ENCODE data around the gene SNAPC5.
A peak's percentile ranks its signal among the peaks of the same experiment; 100 is the strongest.
"Not testable (repeated sequence)": the region's sequence is repeated elsewhere in the genome, so short reads cannot be mapped to it uniquely, and the experiment has no call there.

Gene SNAPC5

DNA sequence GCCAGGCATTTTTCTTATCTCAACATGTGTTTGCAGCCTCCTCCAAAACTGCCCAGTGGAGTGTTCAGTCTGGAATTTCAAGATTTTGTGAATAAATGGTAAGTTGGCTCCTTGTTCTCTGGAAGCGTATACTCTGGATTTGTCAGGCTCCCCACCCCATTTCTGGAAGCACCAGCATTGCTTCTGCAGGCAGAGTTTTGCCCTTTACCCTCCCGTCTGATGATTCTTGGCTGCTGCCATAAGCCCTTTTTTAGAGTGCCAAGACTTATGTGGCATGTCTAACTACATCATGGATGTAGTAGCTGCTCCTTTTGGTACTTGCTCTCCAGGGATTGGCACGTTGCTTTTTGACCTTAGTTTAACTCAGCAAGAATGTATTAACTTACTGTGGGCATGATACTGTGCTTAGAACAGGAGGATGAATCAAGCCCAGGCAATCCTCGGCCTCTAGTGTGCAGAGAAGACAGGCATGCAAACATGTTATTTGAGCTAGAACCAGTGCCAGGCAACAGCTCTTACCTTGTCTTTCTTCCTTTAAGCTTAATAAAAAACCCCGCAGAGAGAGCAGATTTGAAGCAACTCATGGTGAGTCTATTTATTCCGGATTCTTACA lies 8.3 kb downstream of the SNAPC5 start:
- no peak for DNase-seq

DNA sequence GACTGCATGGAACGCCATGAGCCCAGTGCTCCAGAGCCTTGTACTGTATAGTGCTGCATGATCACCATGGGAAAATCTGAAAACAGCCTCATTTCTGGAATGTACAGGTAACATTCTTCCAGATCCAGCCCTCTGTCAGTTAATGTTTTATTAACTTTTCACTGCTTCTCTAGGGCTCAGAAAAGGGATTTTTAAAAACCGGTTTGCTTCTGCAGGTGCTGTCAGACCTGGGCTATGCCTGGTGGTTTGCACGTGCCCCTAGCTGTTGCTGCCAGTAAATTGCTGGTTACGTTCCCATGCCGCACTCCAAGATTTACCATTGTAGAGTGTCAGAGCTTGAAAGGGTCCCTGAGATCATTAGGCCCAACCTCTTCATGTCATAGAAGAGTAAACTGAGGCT lies 9.0 kb downstream of the SNAPC5 start:
- DNase-seq = no peak

GRCh38 chr15:66486887-66487286 lies 10.7 kb downstream of the SNAPC5 start:
- DNase-seq = no peak

DNA sequence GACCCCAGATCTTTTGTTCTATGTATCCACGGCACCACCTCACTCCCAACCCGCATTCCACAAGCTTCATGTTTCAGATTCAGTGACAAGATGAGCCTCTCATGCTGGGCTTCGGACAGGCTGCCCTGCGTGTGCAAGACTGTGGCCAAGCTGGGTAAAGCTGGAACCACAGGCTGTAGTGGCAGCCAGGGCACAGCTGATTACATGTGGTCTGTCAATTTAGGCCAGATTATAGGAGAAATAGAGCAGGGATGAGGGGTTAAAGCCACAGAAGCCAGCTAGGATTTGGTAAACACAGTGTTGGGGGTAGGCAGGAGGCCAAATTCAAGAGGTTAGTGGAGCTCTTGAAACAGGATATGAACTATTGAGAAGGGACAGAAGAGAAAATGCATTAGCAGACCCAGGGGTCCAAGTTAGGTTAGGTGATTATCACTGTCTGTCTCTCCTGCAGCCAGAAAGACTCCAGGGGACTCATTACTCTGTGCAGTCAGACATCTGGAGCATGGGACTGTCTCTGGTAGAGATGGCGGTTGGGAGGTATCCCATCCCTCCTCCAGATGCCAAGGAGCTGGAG lies 12.9 kb downstream of the SNAPC5 start:
- DNase-seq = no peak

DNA sequence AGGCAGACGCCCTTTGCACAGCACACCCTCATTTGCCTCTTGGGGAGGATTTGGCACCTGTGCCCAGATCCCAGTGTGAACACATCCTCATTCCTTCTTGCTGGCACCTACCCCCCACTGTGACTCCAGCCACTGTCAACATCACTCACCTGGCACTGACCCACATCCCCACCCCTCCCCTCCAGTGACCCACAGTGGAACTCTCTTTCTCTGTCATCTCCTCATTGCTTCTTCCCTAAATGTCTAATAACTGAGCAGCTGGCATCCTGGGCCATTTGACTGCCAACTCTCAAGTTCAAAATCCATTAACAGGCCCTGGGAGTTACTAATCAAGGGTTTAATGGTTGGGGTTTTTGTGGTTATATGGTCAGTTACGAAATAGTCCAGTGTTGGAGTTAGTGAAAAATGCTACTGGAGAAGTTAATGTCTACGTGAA lies 14.4 kb downstream of the SNAPC5 start:
- DNase-seq = no peak

GRCh38 chr15:66482539-66482938 lies 15.0 kb downstream of the SNAPC5 start:
- no peak for DNase-seq

GRCh38 chr15:66481107-66481856 lies 16.3 kb downstream of the SNAPC5 start:
- no peak for DNase-seq

GRCh38 chr15:66480267-66480666 lies 17.3 kb downstream of the SNAPC5 start:
- no peak for DNase-seq

DNA sequence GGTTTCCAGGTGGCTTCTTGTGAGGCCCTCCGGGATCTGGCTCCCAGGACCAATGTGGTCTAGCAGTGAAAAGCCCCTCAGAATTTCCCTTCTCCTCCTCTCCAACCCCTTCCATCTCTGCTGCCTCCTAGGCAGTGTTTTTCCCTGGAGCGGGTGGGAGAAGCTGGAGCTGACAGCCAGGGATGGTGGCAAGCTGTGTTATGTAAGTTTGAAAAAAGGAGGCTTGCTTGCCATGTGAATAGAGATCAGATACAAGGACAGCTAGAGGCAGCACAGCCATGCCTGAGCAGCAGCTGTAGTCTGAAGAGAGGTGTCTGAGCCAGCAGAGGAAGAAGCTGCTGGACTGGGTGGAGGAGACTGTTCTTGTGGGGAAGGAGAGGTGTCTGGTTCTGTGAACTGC lies 20.6 kb downstream of the SNAPC5 start:
- no peak for DNase-seq

DNA sequence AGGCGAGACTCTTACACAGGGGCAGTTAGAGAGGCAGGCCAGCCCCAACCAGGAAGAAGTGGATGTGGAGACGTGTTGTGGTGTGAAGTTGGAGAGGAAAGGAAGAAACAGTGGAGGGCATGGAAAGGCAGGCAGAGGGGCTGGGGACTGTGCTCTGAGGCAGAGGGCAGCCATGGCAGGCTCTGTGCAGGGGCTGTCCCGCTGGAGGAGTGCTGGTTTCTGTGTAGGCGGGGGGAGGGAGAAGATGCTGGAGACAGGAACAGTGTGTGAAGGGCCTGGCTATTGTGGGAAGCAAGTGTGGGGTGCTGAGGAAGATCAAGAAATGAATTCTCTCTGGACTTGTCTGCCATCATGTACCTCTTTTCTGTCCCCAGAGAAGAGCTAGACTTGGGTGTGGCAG lies 21.0 kb downstream of the SNAPC5 start:
- no peak for DNase-seq

GRCh38 chr15:66474963-66475362 lies 22.6 kb downstream of the SNAPC5 start:
- no peak for DNase-seq

- no peak for DNase-seq
These were observed 23.4 kb downstream of the SNAPC5 start for GRCh38 chr15:66474135-66474534.

GRCh38 chr15:66472176-66472999 lies 25.2 kb downstream of the SNAPC5 start:
- peak in 1 of 4 experiments; percentile 18 for DNase-seq

DNA sequence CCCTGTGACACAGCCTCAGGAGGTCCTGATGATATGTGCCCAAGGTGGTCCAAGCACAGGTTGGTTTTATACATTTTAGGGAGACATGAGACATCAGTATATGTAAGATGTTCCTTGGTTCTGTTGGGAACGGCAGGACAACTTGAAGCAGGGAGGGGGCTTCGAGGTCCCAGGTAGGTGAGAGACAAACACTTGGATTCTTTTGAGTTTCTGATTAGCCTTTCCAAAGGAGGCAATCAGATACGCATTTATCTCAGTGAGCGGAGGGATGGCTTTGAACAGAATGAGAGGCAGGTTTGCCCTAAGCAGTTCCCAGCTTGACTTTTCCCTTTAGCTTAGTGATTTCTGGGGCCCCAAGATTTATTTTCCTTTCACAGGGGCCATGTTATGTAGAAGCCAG lies 26.7 kb downstream of the SNAPC5 start:
- DNase-seq = not testable (repeated sequence)

- DNase-seq = not testable (repeated sequence)
These were observed 30.2 kb downstream of the SNAPC5 start for GRCh38 chr15:66467162-66468040.

GRCh38 chr15:66465294-66465693 lies 32.3 kb downstream of the SNAPC5 start:
- not testable (repeated sequence) for DNase-seq

GRCh38 chr15:66462627-66463026 lies 34.9 kb downstream of the SNAPC5 start:
- DNase-seq = no peak

GRCh38 chr15:66461917-66462316 lies 35.6 kb downstream of the SNAPC5 start:
- no peak for DNase-seq

GRCh38 chr15:66461294-66461693 lies 36.3 kb downstream of the SNAPC5 start:
- DNase-seq = not testable (repeated sequence)

DNA sequence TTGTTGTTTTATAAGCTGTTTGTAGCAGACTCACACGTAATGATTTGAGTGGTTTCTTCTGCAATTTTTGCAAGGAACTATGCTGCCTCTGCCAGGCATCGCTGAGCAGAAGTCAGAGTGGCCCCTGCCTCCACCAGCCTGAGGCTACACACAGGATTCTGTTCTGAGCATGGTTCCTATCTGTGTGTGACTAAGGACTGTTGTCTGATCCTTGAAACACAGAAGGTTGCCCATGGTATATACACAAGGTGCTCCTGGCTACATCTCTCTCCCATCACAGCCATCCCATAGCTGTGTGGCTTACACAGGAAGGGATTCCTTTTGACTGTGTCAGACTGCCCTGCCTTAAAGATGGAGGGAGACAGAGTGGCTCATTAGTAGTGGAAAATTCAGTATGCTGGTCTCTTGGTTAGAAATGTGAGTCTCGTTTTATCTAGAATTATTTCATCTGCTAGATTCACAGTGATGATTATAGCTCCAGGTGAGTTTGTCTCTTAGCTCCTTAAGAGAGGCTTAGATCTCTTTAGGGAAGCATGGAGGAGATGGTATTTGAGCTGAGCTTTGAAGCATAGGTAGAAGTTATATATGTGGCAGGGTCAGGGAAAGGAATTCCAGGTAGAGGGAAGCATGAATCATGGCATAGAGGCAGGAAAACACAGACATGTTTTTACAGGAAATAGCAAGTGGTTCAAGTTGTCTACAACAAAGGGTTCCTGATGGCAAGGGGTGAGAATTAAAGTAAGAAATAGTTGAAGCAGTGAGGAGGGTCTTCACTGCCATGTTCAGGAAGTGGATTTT lies 37.5 kb downstream of the SNAPC5 start:
- DNase-seq = no peak

GRCh38 chr15:66456211-66456610 lies 41.4 kb downstream of the SNAPC5 start:
- DNase-seq = no peak
